ENCODE data around the gene R3HDM2.

- TF ChIP-seq CTCF (IDR thresholded peaks at IDR 0.05) (no peak), POLR2A (IDR thresholded peaks at IDR 0.05) (no peak)
Measured at GRCh38 chr12:57234233-57234570, 196.6 kb downstream of the R3HDM2 start.

All from adrenal gland (tissue), 5 donors.